K562 (cell line): Measurements from ENCODE around the gene UQCRHL. TPM values are rescaled to one million over a fixed set of nuclear protein-coding genes. Genes with fewer than 3 reads are reported as not detected.

ENCODE experiments used
- BACH1 ChIP-seq: fragments of 200-800 bp; sonication (Bioruptor generic); IDR thresholded peaks from 2 replicates; pipeline ENCODE4 v1.6.1; 2016; ENCODE audit warnings: missing genetic modification characterization, missing compliant biosample characterization
- CHAMP1 ChIP-seq: fragments of 450-650 bp; IDR thresholded peaks from 2 replicates; pipeline ENCODE4 v1.6.1; 2016; ENCODE audit warnings: mild to moderate bottlenecking
- GABPA ChIP-seq: fragments of 200-800 bp; sonication (Bioruptor generic); conservative IDR thresholded peaks from 2 replicates; pipeline ENCODE4 v1.6.1; 2016; ENCODE audit warnings: low read depth, missing genetic modification characterization, missing compliant biosample characterization
- KDM4B ChIP-seq, 2 experiments: fragments of 450-650 bp in 1 of 2; sonication (generic) in 1 of 2; IDR thresholded peaks; 2 replicates each; pipeline ENCODE4 v1.6.1; 2016 to 2017; ENCODE audit warnings: borderline replicate concordance in 2 of 2, antibody characterized with exemption in 1 of 2, low read depth in 1 of 2, mild to moderate bottlenecking in 1 of 2
- RB1 ChIP-seq: fragments of 450-650 bp; IDR thresholded peaks from 2 replicates; pipeline ENCODE4 v1.6.1; 2017; ENCODE audit warnings: low read depth, mild to moderate bottlenecking
- SRF ChIP-seq, 2 experiments: fragments of 250-450, 450-650 bp in 1 of 2; sonication (Bioruptor Pico) in 1 of 2; sonication (generic) in 1 of 2; formaldehyde crosslinking; IDR thresholded peaks; 2 replicates each; pipeline versions ENCODE4 v1.5.0 to v1.5.1; 2020 to 2022; ENCODE audit warnings: mild to moderate bottlenecking in 1 of 2, missing genetic modification reagents in 1 of 2
- TAF1 ChIP-seq: IDR thresholded peaks from 2 replicates; pipeline ENCODE4 v1.6.1; 2011; ENCODE audit warnings: mild to moderate bottlenecking, low read length, moderate library complexity; ENCODE audit not compliant: insufficient read depth, control insufficient read depth, severe bottlenecking; ENCODE audit errors: extremely low read depth
- ZBTB11 ChIP-seq, 3 experiments: fragments of 200-800 bp in 1 of 3; fragments of 250-450 bp in 1 of 3; fragments of 450-650 bp in 1 of 3; sonication (Bioruptor Pico) in 1 of 3; sonication (Bioruptor generic) in 1 of 3; formaldehyde crosslinking in 1 of 3; IDR thresholded peaks; 2 replicates each; pipeline versions ENCODE4 v1.6.1 to v1.8.0; 2016 to 2022; ENCODE audit warnings: mild to moderate bottlenecking in 2 of 3, missing genetic modification characterization in 2 of 3, missing compliant biosample characterization in 1 of 3, moderate library complexity in 1 of 3
- ZBTB34 ChIP-seq: fragments of 250-450 bp; sonication (Bioruptor Pico); IDR thresholded peaks from 2 replicates; pipeline ENCODE4 v1.8.0; 2021; ENCODE audit warnings: mild to moderate bottlenecking, moderate library complexity
- ZNF277 ChIP-seq: fragments of 250-450 bp; sonication (Bioruptor Pico); IDR thresholded peaks from 2 replicates; pipeline ENCODE4 v1.8.0; 2022; ENCODE audit warnings: inconsistent platforms, mild to moderate bottlenecking, moderate library complexity, borderline replicate concordance
- polyA plus RNA-seq, 8 experiments: library from polyadenylated mRNA; depleted of rRNA in 4 of 8; stranded (reverse) in 5 of 8; unstranded in 3 of 8; fragments of >200 nt; fragmentation: Nextera tagmentation in 2 of 8; fragmentation: Illumina TruSeq in 1 of 8; extraction: Ambion mirVana in 2 of 8; extraction: Trizol in 1 of 8; gene quantifications; 2 replicates each; pipeline versions ENCODE4 v1.2.1 to v1.2.3, GENCODE V29; 2011 to 2014; ENCODE audit warnings: inconsistent platforms in 1 of 8, missing spikeins in 1 of 8
- total RNA-seq, 7 experiments: library from RNA; depleted of rRNA in 6 of 7; stranded (reverse); fragments of >200 nt in 6 of 7; fragmentation: Illumina TruSeq in 2 of 7; extraction: Trizol in 2 of 7; gene quantifications; 2 replicates each; pipeline versions ENCODE4 v1.2.1 to v1.2.3, GENCODE V29; 2011 to 2021; ENCODE audit warnings: low replicate concordance in 1 of 7

UQCRHL gene
- total and polyA plus RNA-seq, 9 of the 15 experiments (the other 6 are each of a cell fraction or from before 2014, with no cell fraction given), result 5.1 to 41.3 (median 21.8) TPM

GRCh38 chr1:15847100-15847892 lies 39.8 kb upstream of the UQCRHL start, which contains the start of gene SPEN (continued):
- TF ChIP-seq BACH1 (no peak), ZBTB34 (no peak), KDM4B (IDR thresholded peaks at IDR 0.05; ENCODE audit: borderline replicate concordance in 2 of 2, low read depth in 1 of 2) (peak in 1 of 2 experiments; percentile 7; a peak in 1 of 4 replicates), RB1 (peak; percentile 95), ZBTB11 (CRISPR knock-in tag; IDR thresholded peaks at IDR 0.05) (peak in 1 of 3 experiments; percentile 83; a peak in 3 of 6 replicates), GABPA (tag) (no peak; the same call in 1 of the 2 replicates), TAF1 (peak; percentile 82), ZNF277 (CRISPR knock-in tag) (0 out of 2 replicates have a peak, but pooled peaks have one; percentile 17), CHAMP1 (no peak), SRF (CRISPR knock-in tag; IDR thresholded peaks at IDR 0.05) (no peak; a peak in 1 of 4 replicates)
